A549 (cell line): ENCODE measurements around the gene TEAD4. TPM values are rescaled to one million over a fixed set of nuclear protein-coding genes. Genes with fewer than 3 reads are reported as not detected.
"Not testable (repeated sequence)": the region's sequence is repeated elsewhere in the genome, so short reads cannot be mapped to it uniquely, and the experiment has no call there.

Experiments used
- ATAC-seq, 2 experiments: fragments of 200-7000 bp in 1 of 2; fragments of >200 bp in 1 of 2; cut with Nextera tagmentation in 1 of 2; cut with Tn5 transposase in 1 of 2; 3 replicates each; pipeline versions ENCODE4 v1.8.0 to v1.9.1; 2018 to 2020; ENCODE audit warnings: mild to moderate bottlenecking in 1 of 2, moderate library complexity in 1 of 2
- CTCF ChIA-PET: fragments of 300-600 bp; sonication (Branson Sonifier 250); formaldehyde crosslinking; extraction: SDS; loops from one replicate; lab custom pipeline; 2021; ENCODE audit warnings: antibody characterized with exemption, inconsistent platforms; lab: Yijun Ruan, JAX
- POLR2A ChIA-PET: fragments of 350-600 bp; formaldehyde crosslinking; extraction: SDS; loops from one replicate; lab custom pipeline; 2021; ENCODE audit warnings: antibody characterized with exemption, inconsistent platforms; lab: Yijun Ruan, JAX
- DNase-seq, 2 experiments: peaks; one replicate each; pipeline versions ENCODE4 v3.0.0 to v3.0.0-alpha.2; 2011 to 2016; ENCODE audit warnings: low read depth in 1 of 2, low spot score in 1 of 2
- FAIRE-seq: peaks from 2 replicates; lab custom pipeline; 2011; peaks lifted over from hg19 to GRCh38; lab: Jason Lieb, UNC
- H3K27ac ChIP-seq, 2 experiments: fragments of >200 bp; sonication (Bioruptor Twin); formaldehyde crosslinking; 3 replicates each; pipeline ENCODE4 v1.5.1; 2016 to 2017
- H3K4me1 ChIP-seq: fragments of >200 bp; sonication (Bioruptor Twin); formaldehyde crosslinking; 3 replicates; pipeline ENCODE4 v1.6.1; 2016
- H3K4me2 ChIP-seq: fragments of >200 bp; sonication (Bioruptor Twin); formaldehyde crosslinking; 3 replicates; pipeline ENCODE4 v1.6.1; 2016
- H3K4me3 ChIP-seq: fragments of >200 bp; sonication (Bioruptor Twin); formaldehyde crosslinking; 3 replicates; pipeline ENCODE4 v1.5.1; 2016
- H3K9me3 ChIP-seq: fragments of >200 bp; sonication (Bioruptor Twin); formaldehyde crosslinking; 3 replicates; pipeline ENCODE4 v1.6.1; 2016
- CBX8 ChIP-seq: fragments of 200-600 bp; sonication (generic); IDR thresholded peaks from 2 replicates; pipeline ENCODE4 v1.6.1; 2016
- CHD2 ChIP-seq: fragments of 150-350 bp; IDR thresholded peaks from 2 replicates; pipeline ENCODE4 v1.6.1; 2014; ENCODE audit warnings: low read length; ENCODE audit not compliant: partially characterized antibody
- CHD4 ChIP-seq: fragments of 200-600 bp; sonication (generic); IDR thresholded peaks from 2 replicates; pipeline ENCODE4 v1.6.1; 2016; ENCODE audit warnings: antibody characterized with exemption, mild to moderate bottlenecking, borderline replicate concordance
- EHF ChIP-seq: fragments of 250-450 bp; sonication (Bioruptor Pico); IDR thresholded peaks from 2 replicates; pipeline ENCODE4 v1.5.0; 2020; ENCODE audit warnings: mild to moderate bottlenecking
- EP300 ChIP-seq, 2 experiments: fragments of >200 bp; sonication (Bioruptor Twin); formaldehyde crosslinking; IDR thresholded peaks; 2 replicates in 1 of 2; 3 replicates in 1 of 2; pipeline ENCODE4 v1.6.1; 2016 to 2017
- HDAC2 ChIP-seq: fragments of 200-600 bp; sonication (generic); IDR thresholded peaks from 2 replicates; pipeline ENCODE4 v1.6.1; 2016
- HEYL ChIP-seq: fragments of 250-450 bp; sonication (Bioruptor Pico); IDR thresholded peaks from 2 replicates; pipeline ENCODE4 v1.8.0; 2021; ENCODE audit warnings: mild to moderate bottlenecking, moderate library complexity
- JUNB ChIP-seq: fragments of >200 bp; sonication (Bioruptor Twin); formaldehyde crosslinking; IDR thresholded peaks from 2 replicates; pipeline ENCODE4 v1.6.1; 2016
- MAZ ChIP-seq: fragments of 150-350 bp; IDR thresholded peaks from 2 replicates; pipeline ENCODE4 v1.6.1; 2014; ENCODE audit warnings: antibody characterized with exemption, low read depth, low read length, borderline replicate concordance
- NR3C1 ChIP-seq: fragments of >200 bp; sonication (Bioruptor Twin); formaldehyde crosslinking; IDR thresholded peaks from 3 replicates; pipeline ENCODE4 v1.6.1; 2017
- RNF2 ChIP-seq: fragments of 200-600 bp; sonication (generic); IDR thresholded peaks from 2 replicates; pipeline ENCODE4 v1.6.1; 2016; ENCODE audit warnings: low read depth, mild to moderate bottlenecking, antibody characterized with exemption, moderate library complexity, borderline replicate concordance
- TFCP2L1 ChIP-seq: fragments of 250-450 bp; sonication (Bioruptor Pico); IDR thresholded peaks from 2 replicates; pipeline ENCODE4 v1.5.0; 2021; ENCODE audit warnings: mild to moderate bottlenecking
- ZC3H11A ChIP-seq: fragments of 450-650 bp; IDR thresholded peaks from 2 replicates; pipeline ENCODE4 v1.6.1; 2014; ENCODE audit warnings: antibody characterized with exemption, mild to moderate bottlenecking
- ZFP36 ChIP-seq: fragments of 450-650 bp; IDR thresholded peaks from 2 replicates; pipeline ENCODE4 v1.6.1; 2014; ENCODE audit warnings: borderline replicate concordance; ENCODE audit not compliant: partially characterized antibody
- ZSCAN20 ChIP-seq: fragments of 250-450 bp; sonication (Bioruptor Pico); IDR thresholded peaks from 2 replicates; pipeline ENCODE4 v1.8.0; 2022; ENCODE audit warnings: mild to moderate bottlenecking, moderate library complexity
- WGBS: methylation state at CpG from one replicate; pipeline ENCODE4 v1.1.6; 2017; ENCODE audit errors: missing lambda C conversion rate; 5-methylcytosine and 5-hydroxymethylcytosine counted together
- polyA plus RNA-seq, 4 experiments: library from polyadenylated mRNA; depleted of rRNA in 3 of 4; stranded (reverse); fragments of >200 nt; fragmentation: RNase III in 1 of 4; extraction: RNeasy Plus Mini Kit Qiagen cat#74134 plus additional on column Dnase treatment in 1 of 4; gene quantifications; 2 replicates in 3 of 4; 3 replicates in 1 of 4; pipeline ENCODE4 v1.2.3, GENCODE V29; 2011 to 2017
- TF ChIP-seq, protein P1 (sequence below): fragments of 200-600 bp; sonication (generic); IDR thresholded peaks from 2 replicates; pipeline ENCODE4 v1.6.1; 2016; ENCODE audit warnings: antibody characterized with exemption, mild to moderate bottlenecking, moderate library complexity
- TF ChIP-seq, protein P2 (sequence below): IDR thresholded peaks from 2 replicates; pipeline ENCODE4 v1.6.1; 2012
- TF ChIP-seq, protein P3 (sequence below): IDR thresholded peaks from 2 replicates; pipeline ENCODE4 v1.6.1; 2012
- TF ChIP-seq, protein P4 (sequence below): IDR thresholded peaks from 2 replicates; pipeline ENCODE4 v1.6.1; 2012; ENCODE audit warnings: low read depth, borderline replicate concordance
- TF ChIP-seq, protein P5 (sequence below): fragments of 250-450 bp; sonication (Bioruptor Pico); IDR thresholded peaks from 2 replicates; pipeline ENCODE4 v1.5.0; 2021; ENCODE audit warnings: mild to moderate bottlenecking, moderate library complexity, borderline replicate concordance
- TF ChIP-seq, protein P6 (sequence below): fragments of 150-350 bp; IDR thresholded peaks from 2 replicates; pipeline ENCODE4 v1.6.1; 2014; ENCODE audit warnings: low read depth, mild to moderate bottlenecking, low read length
- TF ChIP-seq, protein P7 (sequence below): fragments of 250-450 bp; sonication (Bioruptor Pico); IDR thresholded peaks from 2 replicates; pipeline ENCODE4 v1.5.0; 2020; ENCODE audit warnings: low read depth, mild to moderate bottlenecking, moderate library complexity

The TEAD4 gene
- polyA plus RNA-seq, 2 of the 4 experiments (the other 2 are of a cell fraction) = 22.6 to 31.8 TPM

DNA sequence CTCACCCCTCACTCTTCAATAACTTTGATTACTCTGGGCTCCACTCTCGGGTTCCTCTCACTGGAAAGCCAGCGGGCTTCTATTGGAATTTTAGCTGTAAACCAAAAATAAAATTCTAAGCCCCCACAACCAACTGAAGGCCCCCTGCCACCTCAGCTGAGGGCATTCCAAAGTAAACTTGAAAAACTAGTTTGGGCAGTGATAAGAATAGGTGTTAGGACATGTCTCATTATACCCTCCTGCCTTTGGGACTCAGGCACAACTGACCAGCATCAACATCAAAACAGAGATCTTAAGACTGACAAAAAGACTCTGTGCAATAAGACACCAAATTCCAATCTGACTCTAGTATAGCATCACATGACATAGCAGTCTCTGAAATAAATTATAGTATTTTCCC lies 106.1 kb downstream of the TEAD4 start:
- H3K4me2 ChIP-seq = no peak overlapping the region
- TF ChIP-seq HEYL (CRISPR knock-in tag) (no peak), HDAC2 (no peak), ZC3H11A (no peak), JUNB (no peak), EHF (CRISPR knock-in tag) (no peak), RNF2 (no peak), EP300 (IDR thresholded peaks at IDR 0.05) (no peak), ZSCAN20 (no peak), ZFP36 (no peak), TFCP2L1 (no peak)
- TF ChIP-seq, protein P1, sequence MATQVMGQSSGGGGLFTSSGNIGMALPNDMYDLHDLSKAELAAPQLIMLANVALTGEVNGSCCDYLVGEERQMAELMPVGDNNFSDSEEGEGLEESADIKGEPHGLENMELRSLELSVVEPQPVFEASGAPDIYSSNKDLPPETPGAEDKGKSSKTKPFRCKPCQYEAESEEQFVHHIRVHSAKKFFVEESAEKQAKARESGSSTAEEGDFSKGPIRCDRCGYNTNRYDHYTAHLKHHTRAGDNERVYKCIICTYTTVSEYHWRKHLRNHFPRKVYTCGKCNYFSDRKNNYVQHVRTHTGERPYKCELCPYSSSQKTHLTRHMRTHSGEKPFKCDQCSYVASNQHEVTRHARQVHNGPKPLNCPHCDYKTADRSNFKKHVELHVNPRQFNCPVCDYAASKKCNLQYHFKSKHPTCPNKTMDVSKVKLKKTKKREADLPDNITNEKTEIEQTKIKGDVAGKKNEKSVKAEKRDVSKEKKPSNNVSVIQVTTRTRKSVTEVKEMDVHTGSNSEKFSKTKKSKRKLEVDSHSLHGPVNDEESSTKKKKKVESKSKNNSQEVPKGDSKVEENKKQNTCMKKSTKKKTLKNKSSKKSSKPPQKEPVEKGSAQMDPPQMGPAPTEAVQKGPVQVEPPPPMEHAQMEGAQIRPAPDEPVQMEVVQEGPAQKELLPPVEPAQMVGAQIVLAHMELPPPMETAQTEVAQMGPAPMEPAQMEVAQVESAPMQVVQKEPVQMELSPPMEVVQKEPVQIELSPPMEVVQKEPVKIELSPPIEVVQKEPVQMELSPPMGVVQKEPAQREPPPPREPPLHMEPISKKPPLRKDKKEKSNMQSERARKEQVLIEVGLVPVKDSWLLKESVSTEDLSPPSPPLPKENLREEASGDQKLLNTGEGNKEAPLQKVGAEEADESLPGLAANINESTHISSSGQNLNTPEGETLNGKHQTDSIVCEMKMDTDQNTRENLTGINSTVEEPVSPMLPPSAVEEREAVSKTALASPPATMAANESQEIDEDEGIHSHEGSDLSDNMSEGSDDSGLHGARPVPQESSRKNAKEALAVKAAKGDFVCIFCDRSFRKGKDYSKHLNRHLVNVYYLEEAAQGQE = no peak
- TF ChIP-seq, protein P2, sequence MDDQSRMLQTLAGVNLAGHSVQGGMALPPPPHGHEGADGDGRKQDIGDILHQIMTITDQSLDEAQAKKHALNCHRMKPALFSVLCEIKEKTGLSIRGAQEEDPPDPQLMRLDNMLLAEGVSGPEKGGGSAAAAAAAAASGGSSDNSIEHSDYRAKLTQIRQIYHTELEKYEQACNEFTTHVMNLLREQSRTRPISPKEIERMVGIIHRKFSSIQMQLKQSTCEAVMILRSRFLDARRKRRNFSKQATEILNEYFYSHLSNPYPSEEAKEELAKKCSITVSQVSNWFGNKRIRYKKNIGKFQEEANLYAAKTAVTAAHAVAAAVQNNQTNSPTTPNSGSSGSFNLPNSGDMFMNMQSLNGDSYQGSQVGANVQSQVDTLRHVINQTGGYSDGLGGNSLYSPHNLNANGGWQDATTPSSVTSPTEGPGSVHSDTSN = no peak
- TF ChIP-seq, protein P3, sequence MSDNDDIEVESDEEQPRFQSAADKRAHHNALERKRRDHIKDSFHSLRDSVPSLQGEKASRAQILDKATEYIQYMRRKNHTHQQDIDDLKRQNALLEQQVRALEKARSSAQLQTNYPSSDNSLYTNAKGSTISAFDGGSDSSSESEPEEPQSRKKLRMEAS = no peak
- TF ChIP-seq, all 56 proteins: peak for 0
- H3K27ac ChIP-seq = no peak overlapping the region
- DNase-seq (no peak), FAIRE-seq (no peak), ATAC-seq (no peak)
- H3K4me3 ChIP-seq = no peak overlapping the region
- ChIA-PET POLR2A (no interaction called here), CTCF (interaction anchor here (1.0 to 9.5 kb wide), 3 partner anchors 9 to 31 kb away, joined by 3 to 61 read pairs (median 4); no protein-coding TSS in a partner anchor)
- 24% methylated on average over 2 of the region's 2 CpGs for WGBS
- H3K4me1 ChIP-seq = no peaks in the 10 kb centered on the region
- H3K9me3 ChIP-seq = peaks cover 19% of the 10 kb centered on the region

DNA sequence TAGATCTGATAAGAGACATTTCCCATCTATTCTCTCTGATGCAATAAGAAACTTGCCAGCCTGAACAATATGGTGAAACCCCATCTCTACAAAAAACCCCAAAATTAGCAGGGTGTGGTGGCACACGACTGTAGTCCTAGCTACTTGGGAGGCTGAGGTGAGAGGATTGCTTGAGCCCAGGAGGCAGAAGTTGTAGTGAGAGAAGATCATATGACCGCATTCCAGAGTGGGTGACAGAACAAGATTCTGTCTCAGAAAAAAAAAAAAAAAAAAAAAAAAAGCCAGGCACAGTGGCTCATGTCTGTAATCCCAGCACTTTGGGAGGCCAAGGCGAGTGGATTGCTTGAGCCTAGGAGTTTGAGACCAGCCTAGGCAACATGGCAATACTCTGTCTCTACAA lies 106.6 kb downstream of the TEAD4 start:
- H3K27ac ChIP-seq, FAIRE-seq, POLR2A ChIA-PET, H3K4me3 ChIP-seq, DNase-seq, H3K4me2 ChIP-seq, H3K4me1 ChIP-seq, ATAC-seq: not testable (repeated sequence)
- WGBS = 43% methylated on average over 3 of the region's 3 CpGs
- H3K9me3 ChIP-seq = peaks cover 19% of the 10 kb centered on the region
- CTCF ChIA-PET = interaction anchor here (1.0 kb wide), 2 partner anchors 20 to 32 kb away, joined by 3 to 4 read pairs; no protein-coding TSS in a partner anchor

DNA sequence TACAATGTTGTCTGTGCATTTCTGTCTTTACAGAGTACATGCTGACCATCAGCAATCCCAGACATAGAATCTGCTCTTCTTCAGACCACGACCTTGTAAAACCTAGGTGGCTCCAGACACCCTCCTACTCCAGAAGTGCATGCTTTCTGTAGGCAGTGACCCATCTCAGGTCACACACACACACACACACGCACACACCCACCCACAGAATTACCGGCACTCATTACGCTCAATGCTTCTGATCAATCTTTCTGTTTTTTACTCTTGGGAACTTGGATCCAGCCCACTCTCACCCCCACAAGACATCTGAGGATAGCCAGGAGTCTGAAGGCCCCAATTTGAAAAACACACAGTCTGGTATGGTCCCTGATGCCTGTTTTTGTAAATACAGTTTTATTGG lies 110.5 kb downstream of the TEAD4 start:
- DNase-seq = no peak
- POLR2A ChIA-PET = no interaction called here
- Histone ChIP-seq H3K4me3 (no peak overlapping the region), H3K4me2 (no peak overlapping the region), H3K27ac (no peak overlapping the region), H3K9me3 (peaks cover 7% of the 10 kb centered on the region), H3K4me1 (no peaks in the 10 kb centered on the region)
- ATAC-seq = no peak
- CTCF ChIA-PET = interaction anchor here (0.7 to 10.6 kb wide), 2 partner anchors 205 to 1447 kb away, joined by 3 to 127 read pairs; no protein-coding TSS in a partner anchor
- FAIRE-seq = no peak
- WGBS = 62% methylated on average over 4 of the region's 4 CpGs
- no peak for TF ChIP-seq CBX8
- no peak for TF ChIP-seq MAZ
- TF ChIP-seq, protein P4, sequence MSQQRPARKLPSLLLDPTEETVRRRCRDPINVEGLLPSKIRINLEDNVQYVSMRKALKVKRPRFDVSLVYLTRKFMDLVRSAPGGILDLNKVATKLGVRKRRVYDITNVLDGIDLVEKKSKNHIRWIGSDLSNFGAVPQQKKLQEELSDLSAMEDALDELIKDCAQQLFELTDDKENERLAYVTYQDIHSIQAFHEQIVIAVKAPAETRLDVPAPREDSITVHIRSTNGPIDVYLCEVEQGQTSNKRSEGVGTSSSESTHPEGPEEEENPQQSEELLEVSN = no peak
- TF ChIP-seq NR3C1 = no peak
- TF ChIP-seq CHD2 = no peak
- no peak for TF ChIP-seq CHD4
- TF ChIP-seq, protein P5, sequence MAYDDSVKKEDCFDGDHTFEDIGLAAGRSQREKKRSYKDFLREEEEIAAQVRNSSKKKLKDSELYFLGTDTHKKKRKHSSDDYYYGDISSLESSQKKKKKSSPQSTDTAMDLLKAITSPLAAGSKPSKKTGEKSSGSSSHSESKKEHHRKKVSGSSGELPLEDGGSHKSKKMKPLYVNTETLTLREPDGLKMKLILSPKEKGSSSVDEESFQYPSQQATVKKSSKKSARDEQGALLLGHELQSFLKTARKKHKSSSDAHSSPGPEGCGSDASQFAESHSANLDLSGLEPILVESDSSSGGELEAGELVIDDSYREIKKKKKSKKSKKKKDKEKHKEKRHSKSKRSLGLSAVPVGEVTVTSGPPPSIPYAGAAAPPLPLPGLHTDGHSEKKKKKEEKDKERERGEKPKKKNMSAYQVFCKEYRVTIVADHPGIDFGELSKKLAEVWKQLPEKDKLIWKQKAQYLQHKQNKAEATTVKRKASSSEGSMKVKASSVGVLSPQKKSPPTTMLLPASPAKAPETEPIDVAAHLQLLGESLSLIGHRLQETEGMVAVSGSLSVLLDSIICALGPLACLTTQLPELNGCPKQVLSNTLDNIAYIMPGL = no peak
- TF ChIP-seq, protein P6, sequence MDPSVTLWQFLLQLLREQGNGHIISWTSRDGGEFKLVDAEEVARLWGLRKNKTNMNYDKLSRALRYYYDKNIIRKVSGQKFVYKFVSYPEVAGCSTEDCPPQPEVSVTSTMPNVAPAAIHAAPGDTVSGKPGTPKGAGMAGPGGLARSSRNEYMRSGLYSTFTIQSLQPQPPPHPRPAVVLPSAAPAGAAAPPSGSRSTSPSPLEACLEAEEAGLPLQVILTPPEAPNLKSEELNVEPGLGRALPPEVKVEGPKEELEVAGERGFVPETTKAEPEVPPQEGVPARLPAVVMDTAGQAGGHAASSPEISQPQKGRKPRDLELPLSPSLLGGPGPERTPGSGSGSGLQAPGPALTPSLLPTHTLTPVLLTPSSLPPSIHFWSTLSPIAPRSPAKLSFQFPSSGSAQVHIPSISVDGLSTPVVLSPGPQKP = no peak
- TF ChIP-seq, protein P7, sequence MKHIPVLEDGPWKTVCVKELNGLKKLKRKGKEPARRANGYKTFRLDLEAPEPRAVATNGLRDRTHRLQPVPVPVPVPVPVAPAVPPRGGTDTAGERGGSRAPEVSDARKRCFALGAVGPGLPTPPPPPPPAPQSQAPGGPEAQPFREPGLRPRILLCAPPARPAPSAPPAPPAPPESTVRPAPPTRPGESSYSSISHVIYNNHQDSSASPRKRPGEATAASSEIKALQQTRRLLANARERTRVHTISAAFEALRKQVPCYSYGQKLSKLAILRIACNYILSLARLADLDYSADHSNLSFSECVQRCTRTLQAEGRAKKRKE (CRISPR knock-in tag) = no peak
